ENCODE measurements around the gene AP1B1.
A peak's percentile ranks its signal among the peaks of the same experiment; 100 is the strongest.

AP1B1 gene

GRCh38 chr22:29396126-29396525 lies 7.8 kb upstream of the AP1B1 start:
- DNase-seq (ENCODE audit: low read depth) = no peak
- H3K4me3 ChIP-seq (ENCODE audit: control insufficient read depth, low read depth, low read length) = no peak overlapping the region
- TF ChIP-seq CTCF (IDR thresholded peaks at IDR 0.05; ENCODE audit: control insufficient read depth, insufficient read depth, low read depth, low read length, missing control alignments) = no peak

- TF ChIP-seq CTCF (IDR thresholded peaks at IDR 0.05; ENCODE audit: control insufficient read depth, insufficient read depth, low read depth, low read length, missing control alignments) = peak; percentile 84
- no peak overlapping the region for H3K4me3 ChIP-seq (ENCODE audit: control insufficient read depth, low read depth, low read length)
- no peak for DNase-seq (ENCODE audit: low read depth)
Observed at GRCh38 chr22:29394931-29395581, 6.7 kb upstream of the AP1B1 start.

- DNase-seq (ENCODE audit: low read depth) = no peak
- no peak for TF ChIP-seq CTCF (IDR thresholded peaks at IDR 0.05; ENCODE audit: control insufficient read depth, insufficient read depth, low read depth, low read length, missing control alignments)
- no peak overlapping the region for H3K4me3 ChIP-seq (ENCODE audit: control insufficient read depth, low read depth, low read length)
Observed at GRCh38 chr22:29393019-29393608, 4.7 kb upstream of the AP1B1 start.

- no peak overlapping the region for H3K4me3 ChIP-seq (ENCODE audit: control insufficient read depth, low read depth, low read length)
- no peak for DNase-seq (ENCODE audit: low read depth)
- no peak for TF ChIP-seq CTCF (IDR thresholded peaks at IDR 0.05; ENCODE audit: control insufficient read depth, insufficient read depth, low read depth, low read length, missing control alignments)
Observed at GRCh38 chr22:29391546-29391945, 3.2 kb upstream of the AP1B1 start.

GRCh38 chr22:29390270-29390669 lies 1.9 kb upstream of the AP1B1 start:
- H3K4me3 ChIP-seq (ENCODE audit: control insufficient read depth, low read depth, low read length) = no peak overlapping the region
- no peak for TF ChIP-seq CTCF (IDR thresholded peaks at IDR 0.05; ENCODE audit: control insufficient read depth, insufficient read depth, low read depth, low read length, missing control alignments)
- DNase-seq (ENCODE audit: low read depth) = no peak

- no peak for TF ChIP-seq CTCF (IDR thresholded peaks at IDR 0.05; ENCODE audit: control insufficient read depth, insufficient read depth, low read depth, low read length, missing control alignments)
- peak overlapping the region; percentile 82 for H3K4me3 ChIP-seq (ENCODE audit: control insufficient read depth, low read depth, low read length)
- no peak for DNase-seq (ENCODE audit: low read depth)
Observed at GRCh38 chr22:29388759-29389090, 355 bp upstream of the AP1B1 start.

Data from AG09309 (cell line).